ENCODE results near the gene REXO4. TPM values are rescaled to one million over a fixed set of nuclear protein-coding genes. Genes with fewer than 3 reads are reported as not detected.

The REXO4 gene
- total RNA-seq, 1 experiment from 2014 or later: 43.6 TPM

- no TSS peak for BruUV-seq (replicated peaks)
- POLR2A ChIA-PET: no interaction called here
- Mint-ChIP-seq H3K4me1 (ENCODE audit: low read depth, unreplicated experiment) (no peaks in the 10 kb centered on the region), H3K27me3 (ENCODE audit: insufficient read depth, unreplicated experiment) (no peaks in the 10 kb centered on the region), H3K9me3 (ENCODE audit: unreplicated experiment) (no peaks in the 10 kb centered on the region), H3K4me3 (ENCODE audit: unreplicated experiment) (no peak overlapping the region), H3K27ac (ENCODE audit: unreplicated experiment) (no peak overlapping the region), H3K36me3 (ENCODE audit: insufficient read depth, unreplicated experiment) (peaks cover 23% of the 10 kb centered on the region)
- intact Hi-C loops (cut with micrococcal nuclease; ENCODE audit: unreplicated experiment): no loop called here
- no peaks in the 10 kb centered on the region; the same call in 1 of the 2 replicates for H3K4me1 ChIP-seq
- TF ChIP-seq CTCF (IDR thresholded peaks at IDR 0.05; ENCODE audit: insufficient read depth in 1 of 2, low read depth in 1 of 2, low read length in 1 of 2, severe bottlenecking in 1 of 2, unreplicated experiment in 1 of 2): no peak
- CTCF ChIA-PET: interaction anchor here (0.9 kb wide), 1 partner anchor 63 kb away, joined by 3 read pairs; no protein-coding TSS in a partner anchor
- H3K4me3 ChIP-seq (ENCODE audit: low read depth, low read length): no peak overlapping the region
- no peaks in the 10 kb centered on the region for H3K9me3 ChIP-seq
- no peak for DNase-seq
- no peaks in the 10 kb centered on the region for H3K27me3 ChIP-seq (replicated peaks; ENCODE audit: control insufficient read depth, insufficient read depth, low read length)
- H3K36me3 ChIP-seq (ENCODE audit: control insufficient read depth, insufficient read depth, low read length): no peaks in the 10 kb centered on the region
Measured at GRCh38 chr9:133400292-133400691, 17.5 kb downstream of the REXO4 start.

- no peak for TF ChIP-seq CTCF (IDR thresholded peaks at IDR 0.05; ENCODE audit: insufficient read depth in 1 of 2, low read depth in 1 of 2, low read length in 1 of 2, severe bottlenecking in 1 of 2, unreplicated experiment in 1 of 2)
- intact Hi-C loops (cut with micrococcal nuclease; ENCODE audit: unreplicated experiment): no loop called here
- H3K36me3 ChIP-seq (ENCODE audit: control insufficient read depth, insufficient read depth, low read length): no peaks in the 10 kb centered on the region
- H3K27me3 ChIP-seq (replicated peaks; ENCODE audit: control insufficient read depth, insufficient read depth, low read length): no peaks in the 10 kb centered on the region
- DNase-seq: no peak
- CTCF ChIA-PET: interaction anchor here (1.4 kb wide), 1 partner anchor 20 kb away, joined by 3 read pairs; no protein-coding TSS in a partner anchor
- POLR2A ChIA-PET: no interaction called here
- H3K36me3 Mint-ChIP-seq (ENCODE audit: insufficient read depth, unreplicated experiment): peaks cover 5% of the 10 kb centered on the region
- no peaks in the 10 kb centered on the region for H3K4me1 Mint-ChIP-seq (ENCODE audit: low read depth, unreplicated experiment)
- no peaks in the 10 kb centered on the region for H3K9me3 Mint-ChIP-seq (ENCODE audit: unreplicated experiment)
- no peak overlapping the region for H3K27ac Mint-ChIP-seq (ENCODE audit: unreplicated experiment)
- no peak overlapping the region for H3K4me3 ChIP-seq (ENCODE audit: low read depth, low read length)
- no peaks in the 10 kb centered on the region; the same call in 1 of the 2 replicates for H3K4me1 ChIP-seq
- no TSS peak for BruUV-seq (replicated peaks)
- H3K27me3 Mint-ChIP-seq (ENCODE audit: insufficient read depth, unreplicated experiment): no peaks in the 10 kb centered on the region
- no peaks in the 10 kb centered on the region for H3K9me3 ChIP-seq
- no peak overlapping the region for H3K4me3 Mint-ChIP-seq (ENCODE audit: unreplicated experiment)
Measured at GRCh38 chr9:133397895-133398294, 19.9 kb downstream of the REXO4 start.

- intact Hi-C loops (cut with micrococcal nuclease; ENCODE audit: unreplicated experiment): no loop called here
- TF ChIP-seq CTCF (IDR thresholded peaks at IDR 0.05; ENCODE audit: insufficient read depth in 1 of 2, low read depth in 1 of 2, low read length in 1 of 2, severe bottlenecking in 1 of 2, unreplicated experiment in 1 of 2): no peak
- Mint-ChIP-seq H3K36me3 (ENCODE audit: insufficient read depth, unreplicated experiment) (peaks cover 5% of the 10 kb centered on the region), H3K27me3 (ENCODE audit: insufficient read depth, unreplicated experiment) (no peaks in the 10 kb centered on the region), H3K4me3 (ENCODE audit: unreplicated experiment) (no peak overlapping the region), H3K4me1 (ENCODE audit: low read depth, unreplicated experiment) (no peaks in the 10 kb centered on the region), H3K27ac (ENCODE audit: unreplicated experiment) (no peak overlapping the region), H3K9me3 (ENCODE audit: unreplicated experiment) (no peaks in the 10 kb centered on the region)
- Histone ChIP-seq H3K27me3 (replicated peaks; ENCODE audit: control insufficient read depth, insufficient read depth, low read length) (no peaks in the 10 kb centered on the region), H3K4me3 (ENCODE audit: low read depth, low read length) (no peak overlapping the region), H3K4me1 (no peaks in the 10 kb centered on the region; the same call in 1 of the 2 replicates), H3K36me3 (ENCODE audit: control insufficient read depth, insufficient read depth, low read length) (no peaks in the 10 kb centered on the region), H3K9me3 (no peaks in the 10 kb centered on the region)
- BruUV-seq (replicated peaks): no TSS peak
- ChIA-PET POLR2A (no interaction called here), CTCF (interaction anchor here (1.0 to 1.4 kb wide), 2 partner anchors 19 to 63 kb away, joined by 3 to 5 read pairs; partner anchors contain the start of gene CACFD1)
- no peak for DNase-seq
Measured at GRCh38 chr9:133397370-133397769, 20.4 kb downstream of the REXO4 start.

Measured in Caco-2 (cell line).